GM06990 (cell line): ENCODE results near the gene NKAIN2.

ENCODE experiments used
- DNase-seq: peaks from one replicate; pipeline ENCODE4 v3.0.0-alpha.2; 2011; ENCODE audit not compliant: insufficient read length; ENCODE audit errors: extremely low read depth
- H3K27me3 ChIP-seq: replicated peaks from 2 replicates; pipeline ENCODE4 v1.6.0; 2011; ENCODE audit warnings: low read length; ENCODE audit not compliant: control insufficient read depth, insufficient read depth
- H3K36me3 ChIP-seq: 2 replicates; pipeline ENCODE4 v1.5.1; 2011; ENCODE audit warnings: low read length; ENCODE audit not compliant: control insufficient read depth, insufficient read depth
- H3K4me3 ChIP-seq: replicated peaks from 2 replicates; pipeline ENCODE4 v1.5.1; 2011; ENCODE audit warnings: low read depth, mild to moderate bottlenecking, control low read depth, low read length
- CTCF ChIP-seq: IDR thresholded peaks from 2 replicates; pipeline ENCODE4 v1.5.1; 2011; ENCODE audit warnings: low read length, control low read depth, mild to moderate bottlenecking, inconsistent platforms; ENCODE audit not compliant: insufficient read depth, poor library complexity, severe bottlenecking

Gene NKAIN2

GRCh38 chr6:124355146-124355545 is 551.5 kb downstream of the NKAIN2 start:
- no peak for TF ChIP-seq CTCF
- Histone ChIP-seq H3K4me3 (no peak overlapping the region), H3K36me3 (no peaks in the 10 kb centered on the region), H3K27me3 (no peaks in the 10 kb centered on the region)
- DNase-seq, result no peak

GRCh38 chr6:124356276-124356810 is 552.7 kb downstream of the NKAIN2 start:
- no peak for DNase-seq
- TF ChIP-seq CTCF, result no peak
- Histone ChIP-seq H3K36me3 (no peaks in the 10 kb centered on the region), H3K27me3 (no peaks in the 10 kb centered on the region), H3K4me3 (no peak overlapping the region)

- Histone ChIP-seq H3K27me3 (no peaks in the 10 kb centered on the region), H3K36me3 (no peaks in the 10 kb centered on the region), H3K4me3 (no peak overlapping the region)
- no peak for DNase-seq
- no peak for TF ChIP-seq CTCF
Measured at GRCh38 chr6:124356811-124357210, 553.1 kb downstream of the NKAIN2 start.

GRCh38 chr6:124368131-124368530 is 564.5 kb downstream of the NKAIN2 start:
- no peak for DNase-seq
- no peak for TF ChIP-seq CTCF
- Histone ChIP-seq H3K36me3 (no peaks in the 10 kb centered on the region), H3K4me3 (no peak overlapping the region), H3K27me3 (no peaks in the 10 kb centered on the region)

- TF ChIP-seq CTCF, result no peak
- Histone ChIP-seq H3K4me3 (no peak overlapping the region), H3K36me3 (no peaks in the 10 kb centered on the region)
Measured at GRCh38 chr6:124371974-124372475, 568.4 kb downstream of the NKAIN2 start.

GRCh38 chr6:124373386-124373785 is 569.7 kb downstream of the NKAIN2 start:
- DNase-seq, result no peak
- no peaks in the 10 kb centered on the region for H3K36me3 ChIP-seq
- no peaks in the 10 kb centered on the region for H3K27me3 ChIP-seq
- no peak overlapping the region for H3K4me3 ChIP-seq
- no peak for TF ChIP-seq CTCF

More at GRCh38 chr6:124371974-124372475, 568.4 kb downstream of the NKAIN2 start:
- H3K27me3 ChIP-seq, result no peaks in the 10 kb centered on the region
- DNase-seq, result no peak
